ENCODE data around the gene CCDC33.

The CCDC33 gene

GRCh38 chr15:74381481-74381880 is 145.4 kb downstream of the CCDC33 start:
- DNase-seq (ENCODE audit: low read depth, low spot score) = no peak
- in situ Hi-C loops (cut with HindIII; ENCODE audit: low sequenced_read_pairs) = no loop called here
- no peak for TF ChIP-seq CTCF (IDR thresholded peaks at IDR 0.05; ENCODE audit: low read depth, low read length)
- no peak overlapping the region for H3K4me3 ChIP-seq (ENCODE audit: low read depth, low read length)

GRCh38 chr15:74382004-74382816 is 146.1 kb downstream of the CCDC33 start:
- no peak overlapping the region for H3K4me3 ChIP-seq (ENCODE audit: low read depth, low read length)
- peak; percentile 95 for TF ChIP-seq CTCF (IDR thresholded peaks at IDR 0.05; ENCODE audit: low read depth, low read length)
- in situ Hi-C loops (cut with HindIII; ENCODE audit: low sequenced_read_pairs) = no loop called here
- peak; percentile 78 for DNase-seq (ENCODE audit: low read depth, low spot score)

- in situ Hi-C loops (cut with HindIII; ENCODE audit: low sequenced_read_pairs) = no loop called here
- no peak overlapping the region for H3K4me3 ChIP-seq (ENCODE audit: low read depth, low read length)
- no peak for DNase-seq (ENCODE audit: low read depth, low spot score)
- no peak for TF ChIP-seq CTCF (IDR thresholded peaks at IDR 0.05; ENCODE audit: low read depth, low read length)
Observed at GRCh38 chr15:74383286-74383685, 147.2 kb downstream of the CCDC33 start.

GRCh38 chr15:74383695-74384565 is 147.8 kb downstream of the CCDC33 start:
- no peak for DNase-seq (ENCODE audit: low read depth, low spot score)
- TF ChIP-seq CTCF (IDR thresholded peaks at IDR 0.05; ENCODE audit: low read depth, low read length) = no peak
- in situ Hi-C loops (cut with HindIII; ENCODE audit: low sequenced_read_pairs) = no loop called here
- no peak overlapping the region for H3K4me3 ChIP-seq (ENCODE audit: low read depth, low read length)

GRCh38 chr15:74384566-74384880 is 148.4 kb downstream of the CCDC33 start:
- DNase-seq (ENCODE audit: low read depth, low spot score) = no peak
- H3K4me3 ChIP-seq (ENCODE audit: low read depth, low read length) = no peak overlapping the region
- in situ Hi-C loops (cut with HindIII; ENCODE audit: low sequenced_read_pairs) = no loop called here
- no peak for TF ChIP-seq CTCF (IDR thresholded peaks at IDR 0.05; ENCODE audit: low read depth, low read length)

- no peak overlapping the region for H3K4me3 ChIP-seq (ENCODE audit: low read depth, low read length)
- no peak for TF ChIP-seq CTCF (IDR thresholded peaks at IDR 0.05; ENCODE audit: low read depth, low read length)
- DNase-seq (ENCODE audit: low read depth, low spot score) = peak; percentile 40
- in situ Hi-C loops (cut with HindIII; ENCODE audit: low sequenced_read_pairs) = no loop called here
Observed at GRCh38 chr15:74384881-74385643, 148.9 kb downstream of the CCDC33 start.
